Muscle layer of colon (tissue), 2 donors: ENCODE measurements around the gene HHAT.

ENCODE experiments used
- H3K27ac ChIP-seq: one replicate; pipeline ENCODE4 v1.7.0; 2013; ENCODE audit warnings: low read depth, mild to moderate bottlenecking, low read length, moderate library complexity
- H3K27me3 ChIP-seq, 2 donors: one replicate each; pipeline ENCODE4 v1.7.0; 2013; ENCODE audit warnings: low read length in 2 of 2, mild to moderate bottlenecking in 2 of 2; ENCODE audit not compliant: insufficient read depth in 2 of 2, control insufficient read depth in 1 of 2
- H3K36me3 ChIP-seq: one replicate; pipeline ENCODE4 v1.7.0; 2013; ENCODE audit warnings: mild to moderate bottlenecking, low read length; ENCODE audit not compliant: insufficient read depth
- H3K4me1 ChIP-seq: one replicate; pipeline ENCODE4 v1.7.0; 2013; ENCODE audit warnings: mild to moderate bottlenecking, low read length; ENCODE audit not compliant: insufficient read depth
- H3K4me3 ChIP-seq, 2 donors: one replicate each; pipeline ENCODE4 v1.7.0; 2013; ENCODE audit warnings: low read length in 2 of 2, low read depth in 1 of 2, mild to moderate bottlenecking in 1 of 2, moderate library complexity in 1 of 2
- H3K9ac ChIP-seq: one replicate; pipeline ENCODE4 v1.7.0; 2013; ENCODE audit warnings: low read length
- H3K9me3 ChIP-seq: one replicate; pipeline ENCODE4 v1.7.0; 2013; ENCODE audit warnings: mild to moderate bottlenecking, low read length
- donor health status: abdominal sarcoma.
- donor health status: Adenocarcinoma of cecum.

Gene HHAT

DNA sequence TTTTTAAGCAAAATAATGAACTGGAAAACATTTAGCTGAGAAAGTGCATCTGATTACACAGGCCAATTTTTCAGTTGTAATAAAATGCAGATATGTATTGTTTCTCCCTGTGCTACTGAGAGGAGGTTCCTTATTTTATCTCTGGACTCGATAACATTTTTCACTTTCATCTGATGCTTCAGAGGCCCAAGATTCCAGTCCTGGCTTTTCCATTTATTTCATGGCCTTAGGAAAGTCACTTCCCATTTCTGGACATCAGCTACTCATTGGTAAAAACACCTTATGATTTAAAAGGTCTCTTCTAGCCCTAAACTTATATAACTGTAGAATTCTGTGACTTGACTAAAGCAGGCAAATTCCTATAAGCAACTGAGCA, 203.5 kb downstream of the HHAT start:
- Histone ChIP-seq H3K27me3 (no peaks in the 10 kb centered on the region), H3K9ac (no peak overlapping the region), H3K9me3 (no peaks in the 10 kb centered on the region), H3K4me3 (no peak overlapping the region), H3K4me1 (no peaks in the 10 kb centered on the region), H3K27ac (no peak overlapping the region), H3K36me3 (no peaks in the 10 kb centered on the region)

DNA sequence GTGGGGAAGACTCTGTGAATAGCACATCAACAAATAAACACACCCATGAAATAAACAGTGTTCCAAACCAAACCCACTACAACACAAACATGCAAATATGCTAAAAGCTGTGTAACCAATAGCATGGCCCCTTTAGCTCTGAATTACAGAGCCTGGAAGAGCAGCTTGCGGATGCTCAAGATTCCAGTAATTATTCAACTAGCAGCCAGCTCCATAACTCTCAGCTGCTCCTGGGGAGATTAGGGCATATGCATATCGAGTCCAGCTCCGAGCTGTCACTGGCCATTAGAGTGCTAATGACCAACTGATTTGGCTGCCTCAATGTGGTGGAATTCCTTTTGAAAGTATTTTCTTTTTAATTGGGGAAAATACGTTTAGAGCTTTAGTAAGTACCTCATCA, 207.1 kb downstream of the HHAT start:
- no peaks in the 10 kb centered on the region for H3K27me3 ChIP-seq
- no peak overlapping the region for H3K9ac ChIP-seq
- no peaks in the 10 kb centered on the region for H3K4me1 ChIP-seq
- no peak overlapping the region for H3K27ac ChIP-seq
- H3K36me3 ChIP-seq, result no peaks in the 10 kb centered on the region
- H3K9me3 ChIP-seq, result no peaks in the 10 kb centered on the region
- no peak overlapping the region for H3K4me3 ChIP-seq

DNA sequence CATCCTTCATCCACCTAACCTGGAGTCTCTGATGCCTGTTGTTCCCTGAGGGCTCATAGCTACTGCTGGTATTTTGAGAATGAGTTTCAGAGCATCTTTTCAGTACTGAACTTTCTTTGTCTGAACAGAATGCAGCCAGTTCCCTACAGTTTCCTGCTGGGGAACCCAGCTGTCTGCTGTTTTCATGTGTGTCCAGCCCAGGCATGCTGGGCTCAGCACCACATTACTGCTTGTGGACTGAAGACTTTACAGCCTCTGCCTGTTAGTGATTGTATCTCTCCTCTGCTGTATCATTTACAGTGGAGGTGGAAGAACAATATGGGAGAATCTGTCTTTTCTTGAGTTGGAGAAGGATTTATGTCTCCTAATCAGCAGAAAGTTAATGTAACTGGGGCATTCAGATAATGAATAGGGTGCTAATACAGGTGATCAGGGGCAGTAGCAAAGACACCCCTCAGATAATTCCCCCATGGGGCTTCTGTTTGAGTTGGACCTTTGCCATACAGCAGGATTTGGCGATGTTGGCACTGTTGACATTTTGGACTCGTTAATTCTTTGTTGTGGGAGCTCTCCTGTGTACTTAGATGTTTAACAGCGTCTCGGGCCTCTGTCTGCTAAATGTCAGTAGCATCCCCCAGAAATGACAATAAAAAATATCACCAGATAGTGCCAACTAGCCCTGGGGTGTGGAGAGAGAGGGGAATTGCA, 207.7 kb downstream of the HHAT start:
- H3K4me1 ChIP-seq, result no peaks in the 10 kb centered on the region
- H3K36me3 ChIP-seq, result no peaks in the 10 kb centered on the region
- H3K9me3 ChIP-seq, result no peaks in the 10 kb centered on the region
- H3K27ac ChIP-seq, result no peak overlapping the region
- H3K27me3 ChIP-seq, result no peaks in the 10 kb centered on the region
- H3K9ac ChIP-seq, result no peak overlapping the region
- H3K4me3 ChIP-seq, result no peak overlapping the region

DNA sequence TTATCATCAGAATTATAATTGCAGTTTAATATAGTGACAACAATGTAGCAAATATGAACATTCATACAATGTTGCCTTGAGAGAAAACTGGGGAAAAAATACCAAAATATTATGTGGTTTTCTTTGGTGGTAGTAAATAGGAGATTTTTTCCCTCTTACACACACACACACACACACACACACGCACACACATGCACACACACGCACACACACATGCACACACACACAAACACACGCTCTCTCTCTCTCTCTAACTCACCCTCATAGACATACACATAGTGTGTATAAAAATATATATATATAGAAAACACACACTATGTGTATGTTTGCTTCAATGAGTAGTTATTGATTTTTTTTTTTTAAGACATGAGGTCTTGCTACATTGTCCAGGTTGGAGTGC, 211.6 kb downstream of the HHAT start:
- Histone ChIP-seq H3K36me3 (no peaks in the 10 kb centered on the region), H3K27ac (no peak overlapping the region), H3K4me1 (no peaks in the 10 kb centered on the region), H3K4me3 (no peak overlapping the region), H3K9me3 (no peaks in the 10 kb centered on the region), H3K9ac (no peak overlapping the region), H3K27me3 (no peaks in the 10 kb centered on the region)

DNA sequence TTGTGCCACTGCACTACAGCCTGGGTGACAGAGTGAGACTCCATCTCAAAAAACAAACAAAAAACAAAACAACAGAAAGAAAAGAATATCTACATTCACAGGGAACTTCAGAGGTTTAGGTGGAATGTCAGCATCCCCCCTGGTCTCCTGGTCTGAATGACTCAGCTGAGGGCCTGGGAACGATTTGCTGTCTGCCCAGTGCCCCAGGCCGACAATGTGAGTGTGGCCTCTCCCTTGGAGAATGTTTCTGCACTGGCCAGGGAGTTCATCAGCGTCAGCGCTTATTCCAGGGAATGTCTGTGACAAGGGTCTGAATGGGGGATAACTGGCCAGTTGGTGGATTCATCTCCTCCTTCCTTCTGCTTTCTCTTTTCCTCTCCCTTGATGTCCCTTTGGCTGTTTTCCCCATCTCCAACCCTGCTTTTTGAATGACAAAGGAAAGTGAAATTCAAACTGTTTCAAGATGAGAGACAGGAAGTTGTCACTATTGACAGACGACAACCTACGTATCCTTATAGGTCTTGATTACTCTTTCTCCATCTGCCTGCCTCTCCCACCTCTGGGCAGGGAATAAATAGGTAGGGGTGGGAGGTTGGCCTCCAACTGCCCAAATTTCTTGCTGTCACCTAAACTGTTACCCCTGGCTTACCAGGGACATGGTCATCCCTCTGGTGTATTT, 213.1 kb downstream of the HHAT start:
- H3K36me3 ChIP-seq, result no peaks in the 10 kb centered on the region
- H3K4me3 ChIP-seq, result no peak overlapping the region
- no peaks in the 10 kb centered on the region for H3K9me3 ChIP-seq
- H3K4me1 ChIP-seq, result no peaks in the 10 kb centered on the region
- no peaks in the 10 kb centered on the region for H3K27me3 ChIP-seq
- H3K9ac ChIP-seq, result no peak overlapping the region
- H3K27ac ChIP-seq, result no peak overlapping the region

DNA sequence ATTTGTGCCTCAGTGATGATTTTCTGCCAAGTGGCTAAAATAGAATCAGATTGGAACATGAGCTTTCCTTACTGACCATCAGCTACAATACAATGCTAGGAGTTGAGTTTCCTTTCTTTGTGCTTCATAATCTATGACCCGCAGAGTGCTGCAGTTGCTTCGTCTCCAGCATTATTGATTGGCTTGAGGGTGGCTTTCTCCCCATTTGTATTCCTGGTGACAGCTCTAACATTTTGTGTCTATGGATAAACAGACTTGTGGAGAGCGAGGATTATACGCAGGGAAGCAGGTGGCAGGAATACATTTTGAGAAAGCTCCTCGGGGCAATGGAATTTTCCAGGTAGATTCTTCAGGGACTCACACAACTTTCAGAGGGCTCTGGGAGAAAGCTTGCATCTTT, 223.2 kb downstream of the HHAT start:
- Histone ChIP-seq H3K27ac (no peak overlapping the region), H3K9ac (no peak overlapping the region), H3K27me3 (no peaks in the 10 kb centered on the region), H3K36me3 (no peaks in the 10 kb centered on the region), H3K4me1 (no peaks in the 10 kb centered on the region), H3K4me3 (no peak overlapping the region), H3K9me3 (no peaks in the 10 kb centered on the region)

DNA sequence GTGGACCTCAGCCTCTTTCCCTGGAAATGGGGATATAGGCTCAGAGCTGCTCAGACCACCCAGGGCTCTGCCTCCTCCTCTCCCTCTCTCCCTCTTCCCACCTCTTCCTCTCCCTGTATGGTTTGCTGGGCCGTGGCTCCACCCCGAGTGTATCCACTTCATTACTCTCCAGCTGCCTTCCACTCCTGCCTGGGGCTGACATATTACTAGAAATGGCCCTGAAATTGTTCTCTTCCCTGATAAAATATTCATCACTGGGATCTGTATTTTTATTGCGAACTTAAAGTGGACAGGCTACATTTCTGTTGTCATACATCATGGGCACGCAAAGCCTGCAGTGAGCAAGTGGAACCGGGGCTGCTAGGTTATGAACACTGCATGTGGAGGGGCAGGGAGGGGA, 225.0 kb downstream of the HHAT start:
- Histone ChIP-seq H3K36me3 (no peaks in the 10 kb centered on the region), H3K9ac (no peak overlapping the region), H3K27me3 (no peaks in the 10 kb centered on the region), H3K4me3 (no peak overlapping the region), H3K27ac (no peak overlapping the region), H3K4me1 (no peaks in the 10 kb centered on the region), H3K9me3 (no peaks in the 10 kb centered on the region)

DNA sequence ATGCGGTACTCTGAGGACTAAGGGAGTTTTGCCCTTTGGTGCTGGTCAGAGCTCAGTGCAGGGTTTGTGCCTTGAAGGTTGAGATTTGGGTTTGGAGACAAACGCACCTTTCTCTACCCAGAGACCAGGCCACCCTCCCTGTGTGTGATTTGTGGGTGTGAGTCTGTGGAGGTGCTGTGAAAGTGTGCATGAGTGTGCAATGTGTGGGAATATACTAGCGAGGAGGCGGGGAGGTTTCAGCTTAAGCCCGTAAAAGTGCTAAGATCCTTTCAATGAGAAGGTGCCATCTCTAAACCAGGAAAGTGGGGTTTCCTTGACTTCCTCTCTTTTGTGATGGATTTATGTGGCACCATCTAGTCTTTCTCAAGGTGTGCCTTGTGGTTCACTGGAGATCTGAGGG, 225.7 kb downstream of the HHAT start:
- no peak overlapping the region for H3K27ac ChIP-seq
- H3K9ac ChIP-seq, result no peak overlapping the region
- no peaks in the 10 kb centered on the region for H3K9me3 ChIP-seq
- no peak overlapping the region for H3K4me3 ChIP-seq
- no peaks in the 10 kb centered on the region for H3K36me3 ChIP-seq
- no peaks in the 10 kb centered on the region for H3K4me1 ChIP-seq
- no peaks in the 10 kb centered on the region for H3K27me3 ChIP-seq

DNA sequence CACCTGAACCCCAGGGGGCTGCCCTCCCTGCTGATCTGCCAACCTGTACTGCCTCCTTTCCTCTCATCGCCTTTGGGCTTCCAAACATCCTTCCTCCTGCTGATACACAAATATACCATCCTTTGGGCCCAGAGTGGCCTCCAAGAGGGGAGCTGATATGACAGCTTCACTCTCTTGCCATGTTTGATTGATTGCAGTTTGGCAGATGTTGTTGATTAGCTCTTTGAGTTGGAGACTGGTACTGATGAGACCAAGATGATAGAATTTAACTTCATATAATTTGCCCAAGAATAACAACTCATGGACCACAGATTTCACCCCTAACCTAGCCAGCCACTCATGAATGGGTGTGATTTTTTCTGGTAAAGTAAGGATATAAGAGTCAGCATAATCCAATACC, 227.8 kb downstream of the HHAT start:
- Histone ChIP-seq H3K9ac (no peak overlapping the region), H3K4me1 (no peaks in the 10 kb centered on the region), H3K27ac (no peak overlapping the region), H3K36me3 (no peaks in the 10 kb centered on the region), H3K4me3 (no peak overlapping the region), H3K9me3 (no peaks in the 10 kb centered on the region), H3K27me3 (no peaks in the 10 kb centered on the region)

DNA sequence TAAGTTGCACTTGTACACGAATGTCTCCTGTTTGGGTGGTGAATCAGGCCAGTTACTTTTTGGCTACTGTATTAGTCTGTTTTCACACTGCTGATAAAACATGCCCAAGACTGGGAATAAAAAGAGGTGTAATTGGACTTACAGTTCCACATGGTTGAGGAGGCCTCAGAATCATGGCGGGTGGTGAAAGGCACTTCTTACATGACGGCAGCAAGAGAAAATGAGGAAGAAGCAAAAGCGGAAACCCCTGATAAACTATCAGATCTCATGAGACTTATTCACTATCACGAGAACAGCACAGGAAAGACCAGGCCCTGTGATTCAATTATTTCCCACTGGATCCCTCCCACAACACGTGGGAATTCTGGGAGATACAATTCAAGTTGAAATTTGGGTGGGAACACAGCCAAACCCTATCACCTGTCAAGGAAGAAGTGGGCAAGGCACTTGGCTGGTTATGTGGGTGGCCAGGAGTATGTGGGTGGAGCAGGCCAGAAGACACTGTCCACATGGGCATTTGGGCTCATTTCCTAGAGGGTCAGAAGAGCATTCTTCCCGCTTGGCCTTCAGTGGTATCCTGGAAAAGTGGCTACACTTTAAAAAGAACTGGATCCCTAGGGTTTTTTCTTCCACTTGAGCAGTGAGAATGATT, 228.8 kb downstream of the HHAT start:
- Histone ChIP-seq H3K9me3 (no peaks in the 10 kb centered on the region), H3K4me3 (no peak overlapping the region), H3K27me3 (no peaks in the 10 kb centered on the region), H3K36me3 (no peaks in the 10 kb centered on the region), H3K4me1 (no peaks in the 10 kb centered on the region), H3K27ac (no peak overlapping the region), H3K9ac (no peak overlapping the region)

DNA sequence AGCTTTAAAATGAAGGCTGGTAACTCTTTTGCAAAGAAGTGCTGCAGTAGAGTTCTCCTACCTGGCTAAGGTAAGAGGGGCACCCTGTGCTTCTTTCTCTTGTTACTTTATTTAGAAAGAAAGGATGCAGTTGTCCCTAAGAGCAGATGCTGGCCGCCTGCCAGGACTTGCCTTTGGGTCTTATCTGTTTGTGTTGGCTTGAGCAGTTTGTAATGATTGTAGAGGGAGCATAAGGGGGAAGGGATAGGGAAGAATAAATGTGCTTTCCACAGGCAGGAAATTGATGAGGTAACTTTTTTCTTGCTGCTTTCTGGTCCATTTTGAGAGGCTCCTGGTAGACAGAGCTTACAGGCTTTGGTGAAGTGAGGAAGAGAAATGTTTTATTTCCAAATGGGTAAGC, 229.6 kb downstream of the HHAT start:
- Histone ChIP-seq H3K27ac (no peak overlapping the region), H3K36me3 (no peaks in the 10 kb centered on the region), H3K27me3 (no peaks in the 10 kb centered on the region), H3K9ac (no peak overlapping the region), H3K4me1 (no peaks in the 10 kb centered on the region), H3K9me3 (no peaks in the 10 kb centered on the region), H3K4me3 (no peak overlapping the region)

DNA sequence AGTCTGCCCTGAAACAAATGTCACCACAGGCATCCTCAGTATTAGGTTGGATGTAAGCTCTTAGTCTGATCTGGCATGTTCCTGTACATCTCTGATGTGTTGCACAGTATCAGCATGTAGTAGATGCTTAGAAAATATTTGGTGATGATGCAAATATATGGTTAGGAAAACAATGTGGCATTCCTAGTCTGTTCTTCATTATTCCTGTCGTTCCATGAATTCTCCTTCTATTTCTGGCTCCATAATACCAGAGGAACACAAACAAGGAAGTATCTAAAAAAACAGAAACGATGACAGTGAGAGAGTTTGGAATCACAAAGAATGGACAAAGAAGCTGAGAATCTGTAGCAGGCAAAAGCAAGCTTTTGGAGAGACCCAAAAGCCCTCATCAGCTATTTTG, 236.6 kb downstream of the HHAT start:
- no peaks in the 10 kb centered on the region for H3K27me3 ChIP-seq

More for the DNA sequence above, 236.6 kb downstream of the HHAT start:
- H3K9ac ChIP-seq, result no peak overlapping the region
- no peak overlapping the region for H3K27ac ChIP-seq
- H3K4me1 ChIP-seq, result no peaks in the 10 kb centered on the region
- H3K36me3 ChIP-seq, result no peaks in the 10 kb centered on the region
- no peak overlapping the region for H3K4me3 ChIP-seq
- H3K9me3 ChIP-seq, result no peaks in the 10 kb centered on the region
